ENCODE results near the gene YWHAQ. TPM values are rescaled to one million over a fixed set of nuclear protein-coding genes. Genes with fewer than 3 reads are reported as not detected.

Gene YWHAQ
- total RNA-seq, 1 donor from 2014 or later = 418 TPM

DNA sequence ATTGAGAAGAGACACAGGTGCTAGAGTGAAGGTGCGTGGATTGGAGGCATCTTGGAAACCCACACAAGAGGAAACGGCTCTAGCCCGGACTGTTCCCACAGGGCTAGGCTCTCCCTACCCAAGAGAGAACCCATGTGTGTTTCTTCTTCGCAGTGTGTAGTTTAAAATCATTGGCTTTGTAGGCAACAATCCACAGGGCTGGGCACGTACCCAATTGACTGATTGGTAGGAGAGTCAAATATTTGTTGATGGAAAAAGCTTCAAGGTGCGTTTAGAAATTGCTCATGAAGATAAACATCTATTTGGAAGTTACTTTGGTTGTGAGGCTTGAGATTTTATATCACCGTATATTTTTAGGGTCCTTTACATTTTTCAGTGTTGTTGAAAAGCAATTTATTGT, 13.2 kb upstream of the YWHAQ start:
- no peak for DNase-seq (ENCODE audit: low read depth)
- H3K4me3 ChIP-seq (ENCODE audit: low read depth, low read length) = no peak overlapping the region
- TF ChIP-seq, protein P1, sequence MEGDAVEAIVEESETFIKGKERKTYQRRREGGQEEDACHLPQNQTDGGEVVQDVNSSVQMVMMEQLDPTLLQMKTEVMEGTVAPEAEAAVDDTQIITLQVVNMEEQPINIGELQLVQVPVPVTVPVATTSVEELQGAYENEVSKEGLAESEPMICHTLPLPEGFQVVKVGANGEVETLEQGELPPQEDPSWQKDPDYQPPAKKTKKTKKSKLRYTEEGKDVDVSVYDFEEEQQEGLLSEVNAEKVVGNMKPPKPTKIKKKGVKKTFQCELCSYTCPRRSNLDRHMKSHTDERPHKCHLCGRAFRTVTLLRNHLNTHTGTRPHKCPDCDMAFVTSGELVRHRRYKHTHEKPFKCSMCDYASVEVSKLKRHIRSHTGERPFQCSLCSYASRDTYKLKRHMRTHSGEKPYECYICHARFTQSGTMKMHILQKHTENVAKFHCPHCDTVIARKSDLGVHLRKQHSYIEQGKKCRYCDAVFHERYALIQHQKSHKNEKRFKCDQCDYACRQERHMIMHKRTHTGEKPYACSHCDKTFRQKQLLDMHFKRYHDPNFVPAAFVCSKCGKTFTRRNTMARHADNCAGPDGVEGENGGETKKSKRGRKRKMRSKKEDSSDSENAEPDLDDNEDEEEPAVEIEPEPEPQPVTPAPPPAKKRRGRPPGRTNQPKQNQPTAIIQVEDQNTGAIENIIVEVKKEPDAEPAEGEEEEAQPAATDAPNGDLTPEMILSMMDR (conservative IDR thresholded peaks at IDR 0.05; ENCODE audit: low read depth, low read length) = no peak

DNA sequence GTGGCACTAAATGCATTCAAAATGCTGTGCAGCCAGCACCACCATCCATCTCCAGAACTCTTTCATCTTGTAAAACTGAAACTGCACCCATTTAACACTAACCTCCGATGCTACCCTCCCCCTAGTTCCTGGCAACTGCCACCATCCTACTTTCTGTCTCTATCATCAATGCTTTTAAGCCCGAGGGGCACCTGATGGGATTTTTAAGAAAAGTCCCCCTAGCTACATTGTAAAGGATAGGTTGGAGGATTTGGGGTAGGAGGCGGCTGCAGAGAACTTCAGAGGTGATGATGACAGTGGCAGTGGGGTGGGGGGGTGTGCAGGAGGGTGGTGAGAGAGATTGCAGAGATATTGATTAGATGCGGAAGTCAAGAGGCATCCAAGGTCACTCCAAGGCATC, 10.8 kb upstream of the YWHAQ start:
- no peak overlapping the region for H3K4me3 ChIP-seq (ENCODE audit: low read depth, low read length)
- DNase-seq (ENCODE audit: low read depth) = no peak
- TF ChIP-seq, protein P1 (conservative IDR thresholded peaks at IDR 0.05; ENCODE audit: low read depth, low read length) = no peak

DNA sequence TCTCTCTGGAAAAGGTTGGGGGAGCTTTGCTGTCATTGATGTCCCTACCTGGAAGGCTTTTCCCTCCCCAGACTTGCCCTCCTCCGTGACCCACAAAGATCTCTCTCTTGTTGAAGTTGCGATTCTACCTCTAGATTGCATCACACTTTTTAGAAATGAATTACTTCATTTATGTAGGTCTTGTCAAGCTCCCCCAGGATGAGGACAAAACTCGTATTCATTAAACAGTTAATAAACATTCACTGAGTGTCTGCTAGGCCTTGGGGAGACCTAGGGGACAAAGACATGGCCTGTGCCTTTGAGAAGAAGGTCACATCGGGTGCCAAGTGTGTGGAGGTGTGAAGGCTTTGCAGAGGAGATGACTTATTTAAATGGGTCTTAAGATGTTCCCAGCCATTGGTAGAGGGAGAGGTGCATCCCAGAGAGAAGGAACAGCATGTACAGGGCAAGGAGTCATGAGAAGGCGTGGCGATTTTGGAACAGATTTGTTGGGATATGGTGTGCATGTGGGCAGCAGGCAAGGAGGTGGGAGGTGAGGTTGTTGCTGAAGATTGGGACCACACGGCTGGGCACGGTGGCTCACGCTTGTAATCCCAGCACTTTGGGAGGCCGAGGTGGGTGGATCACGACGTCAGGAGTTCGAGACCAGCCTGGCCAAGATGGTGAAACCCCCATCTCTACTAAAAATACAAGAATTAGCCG, 9.8 kb upstream of the YWHAQ start:
- H3K4me3 ChIP-seq (ENCODE audit: low read depth, low read length) = no peak overlapping the region
- TF ChIP-seq, protein P1 (conservative IDR thresholded peaks at IDR 0.05; ENCODE audit: low read depth, low read length) = no peak
- DNase-seq (ENCODE audit: low read depth) = no peak

DNA sequence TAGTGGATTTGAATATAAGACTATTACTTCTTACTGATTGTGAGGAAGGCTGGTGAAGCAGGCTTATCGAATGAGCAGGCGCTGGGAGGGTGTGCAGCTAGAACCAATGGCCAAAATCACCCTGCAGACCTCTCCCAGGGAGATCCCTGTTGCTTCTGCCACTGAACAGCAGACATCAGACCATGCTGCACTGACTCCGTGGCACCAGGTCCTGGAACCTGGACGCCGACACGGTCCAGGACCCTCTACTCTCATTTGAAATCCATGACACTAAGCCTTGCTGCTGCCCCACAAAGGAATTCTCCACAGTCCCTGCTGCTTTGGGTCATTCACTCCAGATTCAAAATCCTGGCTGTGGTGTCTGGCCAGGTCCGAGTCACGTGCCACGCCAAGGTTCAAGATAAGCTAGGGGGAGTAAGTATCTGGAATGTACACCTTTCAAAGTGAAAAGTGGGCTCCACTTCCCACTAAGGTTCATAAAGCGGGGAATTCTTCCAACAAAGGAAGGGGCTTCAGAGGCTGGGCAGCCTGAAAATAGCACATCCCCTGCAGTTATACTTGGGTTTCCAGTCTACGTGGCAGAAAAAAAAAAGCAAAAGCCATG, 9.0 kb upstream of the YWHAQ start:
- DNase-seq (ENCODE audit: low read depth) = no peak
- H3K4me3 ChIP-seq (ENCODE audit: low read depth, low read length) = no peak overlapping the region
- TF ChIP-seq, protein P1 (conservative IDR thresholded peaks at IDR 0.05; ENCODE audit: low read depth, low read length) = no peak

DNA sequence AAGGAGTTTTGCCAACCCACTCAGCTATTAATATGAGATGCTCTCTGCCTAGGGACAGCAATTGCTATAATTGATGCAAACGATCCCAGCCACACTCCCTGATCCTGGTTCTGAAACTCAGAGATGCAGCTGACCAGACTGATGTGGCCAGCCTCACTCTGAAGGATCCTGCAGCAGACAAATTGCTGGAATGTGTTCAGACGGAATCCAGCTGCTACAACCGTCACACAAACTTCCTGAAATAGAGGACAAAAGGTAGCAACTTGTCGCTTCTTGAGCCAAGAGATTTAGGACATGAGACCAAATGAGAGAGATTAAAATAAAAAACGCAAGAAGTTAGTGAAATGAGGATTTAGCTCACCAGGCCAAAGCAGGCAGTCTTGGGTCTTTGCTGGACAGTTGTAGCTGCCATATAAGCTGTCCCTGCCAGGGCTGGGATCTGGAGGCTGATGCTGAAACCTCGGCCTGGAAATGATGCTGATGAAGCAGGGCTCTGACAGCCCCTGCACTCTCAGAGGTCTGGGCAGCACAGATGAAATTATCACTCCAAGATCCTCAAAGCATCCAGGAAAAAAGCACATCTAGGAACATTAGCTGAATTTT, 8.3 kb upstream of the YWHAQ start:
- H3K4me3 ChIP-seq (ENCODE audit: low read depth, low read length) = no peak overlapping the region
- TF ChIP-seq, protein P1 (conservative IDR thresholded peaks at IDR 0.05; ENCODE audit: low read depth, low read length) = no peak
- no peak for DNase-seq (ENCODE audit: low read depth)

DNA sequence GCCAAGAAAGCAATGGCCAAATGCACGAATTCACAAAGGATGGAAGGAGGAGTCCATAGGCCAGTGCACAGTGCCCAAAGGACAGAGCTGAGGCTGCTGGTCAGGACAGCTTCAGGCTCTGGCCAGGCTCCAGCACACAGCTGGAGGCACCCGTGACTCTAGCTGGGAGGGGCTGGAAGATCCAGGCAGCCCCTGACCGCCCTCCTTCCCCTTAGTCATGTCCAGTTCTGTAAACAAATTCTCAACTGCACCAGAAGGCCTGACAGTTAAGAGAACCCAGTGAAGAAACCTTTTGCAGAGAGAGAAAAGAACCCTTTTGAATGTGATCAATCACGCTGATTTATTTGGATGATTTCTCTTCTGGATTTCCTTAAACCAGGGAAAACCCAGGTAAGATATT, 7.7 kb upstream of the YWHAQ start:
- no peak for DNase-seq (ENCODE audit: low read depth)
- TF ChIP-seq, protein P1 (conservative IDR thresholded peaks at IDR 0.05; ENCODE audit: low read depth, low read length) = no peak
- no peak overlapping the region for H3K4me3 ChIP-seq (ENCODE audit: low read depth, low read length)
